ENCODE measurements around the gene WDR4. TPM values are rescaled to one million over a fixed set of nuclear protein-coding genes. Genes with fewer than 3 reads are reported as not detected.

Gene WDR4
- total RNA-seq, 4 donors from 2014 or later = 12.8 to 51.2 (median 26.3) TPM

- Histone ChIP-seq H3K4me3 (no peak overlapping the region), H3K9me3 (no peaks in the 10 kb centered on the region), H3K27ac (no peak overlapping the region), H3K4me1 (no peaks in the 10 kb centered on the region), H3K36me3 (peaks cover 0 to 76% (median 0%) of the 10 kb centered on the region in 3 donors), H3K27me3 (no peaks in the 10 kb centered on the region)
- DNase-seq = no peak
- TF ChIP-seq, protein P1, sequence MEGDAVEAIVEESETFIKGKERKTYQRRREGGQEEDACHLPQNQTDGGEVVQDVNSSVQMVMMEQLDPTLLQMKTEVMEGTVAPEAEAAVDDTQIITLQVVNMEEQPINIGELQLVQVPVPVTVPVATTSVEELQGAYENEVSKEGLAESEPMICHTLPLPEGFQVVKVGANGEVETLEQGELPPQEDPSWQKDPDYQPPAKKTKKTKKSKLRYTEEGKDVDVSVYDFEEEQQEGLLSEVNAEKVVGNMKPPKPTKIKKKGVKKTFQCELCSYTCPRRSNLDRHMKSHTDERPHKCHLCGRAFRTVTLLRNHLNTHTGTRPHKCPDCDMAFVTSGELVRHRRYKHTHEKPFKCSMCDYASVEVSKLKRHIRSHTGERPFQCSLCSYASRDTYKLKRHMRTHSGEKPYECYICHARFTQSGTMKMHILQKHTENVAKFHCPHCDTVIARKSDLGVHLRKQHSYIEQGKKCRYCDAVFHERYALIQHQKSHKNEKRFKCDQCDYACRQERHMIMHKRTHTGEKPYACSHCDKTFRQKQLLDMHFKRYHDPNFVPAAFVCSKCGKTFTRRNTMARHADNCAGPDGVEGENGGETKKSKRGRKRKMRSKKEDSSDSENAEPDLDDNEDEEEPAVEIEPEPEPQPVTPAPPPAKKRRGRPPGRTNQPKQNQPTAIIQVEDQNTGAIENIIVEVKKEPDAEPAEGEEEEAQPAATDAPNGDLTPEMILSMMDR (IDR thresholded peaks at IDR 0.05) = no peak
- TF ChIP-seq POLR2A (IDR thresholded peaks at IDR 0.05) = no peak
These were observed 19.5 kb downstream of the WDR4 start for GRCh38 chr21:42859891-42860230.

- no peaks in the 10 kb centered on the region for H3K27me3 ChIP-seq
- H3K9me3 ChIP-seq = no peaks in the 10 kb centered on the region
- DNase-seq = no peak
- no peak overlapping the region for H3K4me3 ChIP-seq
- H3K27ac ChIP-seq = no peak overlapping the region
- H3K36me3 ChIP-seq = peaks cover 0 to 83% (median 0%) of the 10 kb centered on the region in 3 donors
- TF ChIP-seq POLR2A (IDR thresholded peaks at IDR 0.05) = no peak
- TF ChIP-seq, protein P1 (IDR thresholded peaks at IDR 0.05) = no peak
- H3K4me1 ChIP-seq = no peaks in the 10 kb centered on the region
These were observed 20.1 kb downstream of the WDR4 start for GRCh38 chr21:42858957-42859890.

GRCh38 chr21:42858185-42858847, 21.0 kb downstream of the WDR4 start:
- DNase-seq = no peak
- Histone ChIP-seq H3K27ac (no peak overlapping the region), H3K9me3 (no peaks in the 10 kb centered on the region), H3K4me1 (no peaks in the 10 kb centered on the region), H3K4me3 (no peak overlapping the region), H3K36me3 (peaks cover 0 to 92% (median 0%) of the 10 kb centered on the region in 3 donors), H3K27me3 (no peaks in the 10 kb centered on the region)
- TF ChIP-seq, protein P1 (IDR thresholded peaks at IDR 0.05) = no peak
- TF ChIP-seq POLR2A (IDR thresholded peaks at IDR 0.05) = no peak

DNA sequence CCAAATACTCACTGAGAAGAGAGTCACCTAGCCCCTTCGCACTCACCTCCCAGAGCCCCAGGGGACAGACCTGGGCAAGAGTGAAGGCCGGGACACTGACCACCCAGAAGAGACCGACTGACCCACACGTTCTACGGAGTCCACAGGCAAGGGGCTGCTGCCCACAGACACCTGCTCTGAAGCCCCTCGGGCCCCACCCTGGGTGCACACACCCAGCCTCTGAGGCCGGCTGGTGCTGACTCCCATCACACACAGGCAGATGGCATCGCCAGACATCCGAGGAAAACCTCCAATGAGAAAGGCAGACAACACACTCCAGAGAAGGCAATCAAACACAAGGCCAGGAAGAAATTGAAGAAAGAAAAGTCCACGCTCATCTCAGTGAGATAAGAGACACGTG, 22.1 kb downstream of the WDR4 start:
- H3K4me1 ChIP-seq = no peaks in the 10 kb centered on the region

DNA sequence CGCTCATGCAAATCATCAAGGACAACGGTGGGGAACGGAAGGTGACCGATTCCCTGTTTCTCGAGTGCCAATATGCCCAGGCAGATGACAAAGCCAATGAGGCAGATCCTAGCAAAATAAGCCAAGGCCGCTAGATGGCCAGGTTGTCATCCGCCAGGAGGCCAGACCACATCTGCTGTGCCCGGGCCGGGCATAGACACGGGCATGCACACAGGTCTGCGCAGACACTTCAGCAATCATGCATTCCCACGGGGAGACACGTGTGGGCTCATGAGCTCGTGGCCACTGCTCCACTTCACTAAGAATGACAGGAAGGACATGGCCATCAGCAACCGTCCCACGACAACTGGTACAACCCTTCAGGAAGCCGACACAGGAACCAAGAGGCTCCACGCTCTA, 23.4 kb downstream of the WDR4 start:
- no peaks in the 10 kb centered on the region for H3K4me1 ChIP-seq
- TF ChIP-seq, protein P1 (IDR thresholded peaks at IDR 0.05) = no peak
- TF ChIP-seq POLR2A (IDR thresholded peaks at IDR 0.05) = no peak
- H3K36me3 ChIP-seq = peaks cover 0 to 96% (median 0%) of the 10 kb centered on the region in 3 donors

More for the DNA sequence above, 22.1 kb downstream of the WDR4 start:
- Histone ChIP-seq H3K4me3 (no peak overlapping the region), H3K9me3 (no peaks in the 10 kb centered on the region), H3K27ac (no peak overlapping the region), H3K36me3 (peaks cover 0 to 92% (median 0%) of the 10 kb centered on the region in 3 donors), H3K27me3 (no peaks in the 10 kb centered on the region)
- TF ChIP-seq POLR2A (IDR thresholded peaks at IDR 0.05) = no peak
- TF ChIP-seq, protein P1 (IDR thresholded peaks at IDR 0.05) = no peak
- no peak for DNase-seq

More for the DNA sequence above, 23.4 kb downstream of the WDR4 start:
- Histone ChIP-seq H3K27me3 (no peaks in the 10 kb centered on the region), H3K27ac (no peak overlapping the region), H3K9me3 (no peaks in the 10 kb centered on the region), H3K4me3 (no peak overlapping the region)
- no peak for DNase-seq
